HEK293T (cell line): ENCODE measurements around the gene LSM6.

Experiments
- ARNT ChIP-seq: fragments of 450-650 bp; IDR thresholded peaks from 2 replicates; pipeline ENCODE4 v1.6.1; 2017; ENCODE audit warnings: mild to moderate bottlenecking
- BHLHE40 ChIP-seq: fragments of 450-650 bp; IDR thresholded peaks from 2 replicates; pipeline ENCODE4 v1.6.1; 2016; ENCODE audit warnings: mild to moderate bottlenecking, moderate library complexity, borderline replicate concordance
- ELF4 ChIP-seq: fragments of 450-650 bp; IDR thresholded peaks from 2 replicates; pipeline ENCODE4 v1.6.1; 2017; ENCODE audit warnings: antibody characterized with exemption
- FOXK2 ChIP-seq: fragments of 450-650 bp; IDR thresholded peaks from 2 replicates; pipeline ENCODE4 v1.6.1; 2016; ENCODE audit warnings: mild to moderate bottlenecking
- HDGF ChIP-seq: fragments of 450-650 bp; IDR thresholded peaks from 2 replicates; pipeline ENCODE4 v1.6.1; 2017; ENCODE audit warnings: antibody characterized with exemption, borderline replicate concordance
- L3MBTL2 ChIP-seq: fragments of 450-650 bp; conservative IDR thresholded peaks from 2 replicates; pipeline ENCODE4 v1.6.1; 2016; ENCODE audit warnings: mild to moderate bottlenecking
- LEF1 ChIP-seq: fragments of 450-650 bp; IDR thresholded peaks from 2 replicates; pipeline ENCODE4 v1.6.1; 2017; ENCODE audit warnings: mild to moderate bottlenecking, borderline replicate concordance
- NFRKB ChIP-seq: fragments of 450-650 bp; IDR thresholded peaks from 2 replicates; pipeline ENCODE4 v1.6.1; 2016; ENCODE audit warnings: mild to moderate bottlenecking, moderate library complexity
- SP1 ChIP-seq: fragments of 450-650 bp; IDR thresholded peaks from 2 replicates; pipeline ENCODE4 v1.6.1; 2017
- SUZ12 ChIP-seq: fragments of 450-650 bp; IDR thresholded peaks from 2 replicates; pipeline ENCODE4 v1.6.1; 2016; ENCODE audit warnings: mild to moderate bottlenecking
- ZNF384 ChIP-seq: fragments of 450-650 bp; IDR thresholded peaks from 2 replicates; pipeline ENCODE4 v1.6.1; 2016
- TF ChIP-seq, protein P1 (sequence below): fragments of 450-650 bp; IDR thresholded peaks from 2 replicates; pipeline ENCODE4 v1.6.1; 2016

DNA sequence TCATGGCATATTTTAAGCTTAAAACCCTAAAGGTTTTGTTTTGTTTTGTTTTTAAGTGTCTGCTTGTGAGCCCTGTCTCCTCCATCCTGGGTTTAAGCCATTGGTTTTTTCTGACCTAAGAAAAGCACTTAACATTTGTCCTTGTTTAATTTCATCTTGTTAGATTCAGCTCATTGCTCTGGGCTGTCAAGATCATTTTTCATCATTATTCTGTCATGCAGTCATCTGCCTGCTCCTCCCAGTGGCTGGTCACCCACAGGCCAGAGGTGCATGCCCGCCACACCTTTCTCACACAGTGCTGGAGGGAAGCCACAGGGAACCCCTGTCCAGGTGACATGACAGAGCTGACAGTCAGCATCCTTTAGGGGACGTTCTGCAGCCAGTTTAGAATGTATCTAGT, 27.1 kb downstream of the LSM6 start:
- TF ChIP-seq ELF4 (no peak), HDGF (no peak), SP1 (no peak), ARNT (no peak), BHLHE40 (no peak), SUZ12 (no peak), LEF1 (no peak), ZNF384 (no peak), NFRKB (no peak), FOXK2 (no peak), L3MBTL2 (no peak)
- TF ChIP-seq, protein P1, sequence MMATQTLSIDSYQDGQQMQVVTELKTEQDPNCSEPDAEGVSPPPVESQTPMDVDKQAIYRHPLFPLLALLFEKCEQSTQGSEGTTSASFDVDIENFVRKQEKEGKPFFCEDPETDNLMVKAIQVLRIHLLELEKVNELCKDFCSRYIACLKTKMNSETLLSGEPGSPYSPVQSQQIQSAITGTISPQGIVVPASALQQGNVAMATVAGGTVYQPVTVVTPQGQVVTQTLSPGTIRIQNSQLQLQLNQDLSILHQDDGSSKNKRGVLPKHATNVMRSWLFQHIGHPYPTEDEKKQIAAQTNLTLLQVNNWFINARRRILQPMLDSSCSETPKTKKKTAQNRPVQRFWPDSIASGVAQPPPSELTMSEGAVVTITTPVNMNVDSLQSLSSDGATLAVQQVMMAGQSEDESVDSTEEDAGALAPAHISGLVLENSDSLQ: no peak
